ENCODE results near the gene NPDC1.

Gene NPDC1

GRCh38 chr9:136990242-136990911 lies 55.6 kb downstream of the NPDC1 start:
- no peak for DNase-seq

All from MV-4-11 (cell line).